ENCODE data around the gene MVD.

DNA sequence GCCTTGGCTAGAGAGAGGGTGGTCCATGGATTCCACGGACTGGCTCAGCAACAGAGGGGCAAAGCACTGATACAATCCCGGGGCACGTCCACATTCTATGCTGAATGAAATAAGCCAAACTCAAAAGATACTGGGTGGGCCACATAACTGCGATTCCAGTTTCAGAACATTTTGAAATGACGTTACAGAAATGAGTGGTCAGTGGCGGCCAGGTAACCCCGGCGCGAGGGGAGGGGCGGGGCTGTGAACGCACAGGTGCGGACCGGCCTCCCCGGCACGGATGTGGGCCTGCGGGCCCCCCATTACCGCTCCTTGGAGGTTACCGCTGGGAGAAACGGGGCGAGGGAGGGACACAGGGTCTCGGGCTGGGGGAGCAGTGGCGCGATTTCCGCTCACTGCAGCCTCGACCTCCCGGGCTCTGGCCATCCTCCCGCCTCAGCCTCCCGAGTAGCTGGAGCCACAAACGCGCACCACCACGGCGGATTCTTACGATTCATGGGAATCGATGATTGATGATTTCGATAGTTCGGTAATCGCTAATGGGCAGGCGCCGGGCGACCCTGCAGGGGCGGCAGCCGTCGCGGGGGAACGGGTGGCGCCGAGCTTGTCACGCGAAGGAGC, 559 bp downstream of the MVD start:
- TF ChIP-seq, protein P1, sequence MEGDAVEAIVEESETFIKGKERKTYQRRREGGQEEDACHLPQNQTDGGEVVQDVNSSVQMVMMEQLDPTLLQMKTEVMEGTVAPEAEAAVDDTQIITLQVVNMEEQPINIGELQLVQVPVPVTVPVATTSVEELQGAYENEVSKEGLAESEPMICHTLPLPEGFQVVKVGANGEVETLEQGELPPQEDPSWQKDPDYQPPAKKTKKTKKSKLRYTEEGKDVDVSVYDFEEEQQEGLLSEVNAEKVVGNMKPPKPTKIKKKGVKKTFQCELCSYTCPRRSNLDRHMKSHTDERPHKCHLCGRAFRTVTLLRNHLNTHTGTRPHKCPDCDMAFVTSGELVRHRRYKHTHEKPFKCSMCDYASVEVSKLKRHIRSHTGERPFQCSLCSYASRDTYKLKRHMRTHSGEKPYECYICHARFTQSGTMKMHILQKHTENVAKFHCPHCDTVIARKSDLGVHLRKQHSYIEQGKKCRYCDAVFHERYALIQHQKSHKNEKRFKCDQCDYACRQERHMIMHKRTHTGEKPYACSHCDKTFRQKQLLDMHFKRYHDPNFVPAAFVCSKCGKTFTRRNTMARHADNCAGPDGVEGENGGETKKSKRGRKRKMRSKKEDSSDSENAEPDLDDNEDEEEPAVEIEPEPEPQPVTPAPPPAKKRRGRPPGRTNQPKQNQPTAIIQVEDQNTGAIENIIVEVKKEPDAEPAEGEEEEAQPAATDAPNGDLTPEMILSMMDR (conservative IDR thresholded peaks at IDR 0.05 in 1 of 2, IDR thresholded peaks at IDR 0.05 in 1 of 2; ENCODE audit: extremely low read depth in 1 of 2, insufficient read depth in 1 of 2, low read depth in 1 of 2, low read length in 2 of 2), result no peak
- no peak for TF ChIP-seq EZH2 (IDR thresholded peaks at IDR 0.05; ENCODE audit: borderline replicate concordance, low read length)
